ENCODE results near the gene AUH. TPM values are rescaled to one million over a fixed set of nuclear protein-coding genes. Genes with fewer than 3 reads are reported as not detected.

The AUH gene
- total RNA-seq, 1 experiment from 2014 or later: 21.7 TPM

- no peaks in the 10 kb centered on the region for H3K23me2 ChIP-seq (ENCODE audit: insufficient read length, low read depth, low read length, poor library complexity, severe bottlenecking)
- no peak overlapping the region for H3K4ac ChIP-seq (ENCODE audit: low read depth, low read length)
- H3K14ac ChIP-seq (ENCODE audit: insufficient read depth, low read length): no peak overlapping the region
- H2BK5ac ChIP-seq (ENCODE audit: insufficient read length, low read length): no peak overlapping the region
- H3K27me3 ChIP-seq (ENCODE audit: insufficient read depth, low read length): peaks cover 4% of the 10 kb centered on the region; the same call in 1 of the 2 replicates
- H3K4me1 Mint-ChIP-seq: peaks cover 15 to 22% of the 10 kb centered on the region in 2 experiments
- H2AFZ ChIP-seq (ENCODE audit: low read length): no peak overlapping the region
- H2AK5ac ChIP-seq (ENCODE audit: insufficient read length, low read length): no peak overlapping the region
- H3K4me1 ChIP-seq (ENCODE audit: insufficient read depth, low read length): peaks cover 5% of the 10 kb centered on the region; the same call in 1 of the 2 replicates
- no peak overlapping the region for H3K4me2 ChIP-seq (ENCODE audit: insufficient read depth, insufficient read length, low read length)
- no peak overlapping the region for H3K27ac Mint-ChIP-seq
- H2BK20ac ChIP-seq (ENCODE audit: low read depth, low read length, poor library complexity, severe bottlenecking): no peak overlapping the region
- no peak overlapping the region for H3K27ac ChIP-seq (ENCODE audit: insufficient read length, low read depth, low read length)
- no peaks in the 10 kb centered on the region for H3K79me1 ChIP-seq (ENCODE audit: insufficient read depth, low read depth, low read length, poor library complexity, severe bottlenecking)
- no peak overlapping the region for H3K18ac ChIP-seq (ENCODE audit: insufficient read length, low read depth, low read length)
- H4K5ac ChIP-seq (ENCODE audit: insufficient read length, low read depth, low read length): no peak overlapping the region
- no peak overlapping the region for H2BK15ac ChIP-seq (ENCODE audit: low read depth, low read length)
- DNase-seq: no peak
- H3K23ac ChIP-seq (ENCODE audit: insufficient read length, low read depth, low read length): no peak overlapping the region
- no peaks in the 10 kb centered on the region for H4K20me1 ChIP-seq (ENCODE audit: control insufficient read depth, insufficient read depth, insufficient read length)
- no peaks in the 10 kb centered on the region for H3K79me2 ChIP-seq (ENCODE audit: insufficient read depth, low read length)
- TF ChIP-seq CTCF (conservative IDR thresholded peaks at IDR 0.05): no peak
- H2BK12ac ChIP-seq (ENCODE audit: insufficient read length, low read depth, low read length): no peak overlapping the region
- H4K8ac ChIP-seq (replicated peaks; ENCODE audit: insufficient read length, low read depth, low read length): no peak overlapping the region
- peaks cover 30% of the 10 kb centered on the region for H3K27me3 Mint-ChIP-seq (ENCODE audit: low read depth)
- no peak overlapping the region for H3K56ac ChIP-seq (ENCODE audit: insufficient read length, low read depth, low read length)
- no peak overlapping the region for H4K91ac ChIP-seq (ENCODE audit: insufficient read length, low read depth, low read length)
- no peak overlapping the region for H3K9ac ChIP-seq (ENCODE audit: extremely low read depth, insufficient read length, low read length)
- no peak overlapping the region for H3T11ph ChIP-seq (ENCODE audit: low read length)
- H3K9me3 ChIP-seq (ENCODE audit: control insufficient read depth, low read depth, low read length): no peaks in the 10 kb centered on the region
- H2BK120ac ChIP-seq (ENCODE audit: low read depth, low read length, poor library complexity, severe bottlenecking): no peak overlapping the region
- peaks cover 8 to 19% (median 9%) of the 10 kb centered on the region in 3 experiments; a peak in 6 of 7 replicates for H3K36me3 Mint-ChIP-seq (ENCODE audit: insufficient read depth in 1 of 3, low read depth in 3 of 3)
- peaks cover 17 to 23% of the 10 kb centered on the region in 2 experiments; a peak in 4 of 5 replicates for H3K9me3 Mint-ChIP-seq
- no peak overlapping the region for H3K4me3 Mint-ChIP-seq
Measured at GRCh38 chr9:91198405-91198804, 163.3 kb downstream of the AUH start.
